Activated CD4-positive, alpha-beta T cell treated with anti-CD3 and anti-CD28 coated beads for 36 hours (primary cell): ENCODE measurements around the gene ASMTL. TPM values are rescaled to one million over a fixed set of nuclear protein-coding genes. Genes with fewer than 3 reads are reported as not detected.

Experiments
- ATAC-seq: fragments of 200-7000 bp; cut with Tn5 transposase; one replicate; pipeline ENCODE4 v1.10.0; 2021; ENCODE audit warnings: mild to moderate bottlenecking, moderate library complexity
- CTCF ChIA-PET: fragments of 350-600 bp; sonication (Branson Sonifier 250); formaldehyde crosslinking; loops from one replicate; lab custom pipeline; 2021; ENCODE audit warnings: antibody characterized with exemption; lab: Charles Lee
- POLR2A ChIA-PET: fragments of 350-600 bp; sonication (Branson Sonifier 250); formaldehyde crosslinking; loops from one replicate; lab custom pipeline; 2021; ENCODE audit warnings: antibody characterized with exemption, inconsistent platforms; lab: Charles Lee
- DNase-seq: peaks from one replicate; pipeline ENCODE4 v3.0.0-alpha.2; 2020
- H3K27ac Mint-ChIP-seq: one replicate; pipeline ENCODE4 v1.8.0; 2021; ENCODE audit warnings: mixed read lengths
- H3K27me3 Mint-ChIP-seq: one replicate; pipeline ENCODE4 v1.8.0; 2021; ENCODE audit warnings: mixed read lengths
- H3K36me3 Mint-ChIP-seq: one replicate; pipeline ENCODE4 v1.8.0; 2021; ENCODE audit warnings: low read depth, mixed read lengths
- H3K4me1 Mint-ChIP-seq: one replicate; pipeline ENCODE4 v1.8.0; 2021; ENCODE audit warnings: mixed read lengths
- H3K4me3 Mint-ChIP-seq: one replicate; pipeline ENCODE4 v1.8.0; 2021; ENCODE audit warnings: mild to moderate bottlenecking, moderate library complexity, mixed read lengths
- H3K9me3 Mint-ChIP-seq: one replicate; pipeline ENCODE4 v1.8.0; 2021; ENCODE audit warnings: low read depth, mixed read lengths
- intact Hi-C, 2 experiments: fragments of 100-400 bp; cut with DNase I in 1 of 2; cut with micrococcal nuclease in 1 of 2; formaldehyde crosslinking; loops; one replicate each; pipeline versions ENCODE4 v1.14.2 to v1.15.1; 2022 to 2024; cut with DNase I, micrococcal nuclease
- total RNA-seq, 2 experiments: library from RNA; stranded (reverse); gene quantifications; one replicate each; pipeline ENCODE4 v1.2.3, GENCODE V29; 2021

The ASMTL gene
- total RNA-seq, 2 experiments from 2014 or later: 33.9 to 38.3 TPM

DNA sequence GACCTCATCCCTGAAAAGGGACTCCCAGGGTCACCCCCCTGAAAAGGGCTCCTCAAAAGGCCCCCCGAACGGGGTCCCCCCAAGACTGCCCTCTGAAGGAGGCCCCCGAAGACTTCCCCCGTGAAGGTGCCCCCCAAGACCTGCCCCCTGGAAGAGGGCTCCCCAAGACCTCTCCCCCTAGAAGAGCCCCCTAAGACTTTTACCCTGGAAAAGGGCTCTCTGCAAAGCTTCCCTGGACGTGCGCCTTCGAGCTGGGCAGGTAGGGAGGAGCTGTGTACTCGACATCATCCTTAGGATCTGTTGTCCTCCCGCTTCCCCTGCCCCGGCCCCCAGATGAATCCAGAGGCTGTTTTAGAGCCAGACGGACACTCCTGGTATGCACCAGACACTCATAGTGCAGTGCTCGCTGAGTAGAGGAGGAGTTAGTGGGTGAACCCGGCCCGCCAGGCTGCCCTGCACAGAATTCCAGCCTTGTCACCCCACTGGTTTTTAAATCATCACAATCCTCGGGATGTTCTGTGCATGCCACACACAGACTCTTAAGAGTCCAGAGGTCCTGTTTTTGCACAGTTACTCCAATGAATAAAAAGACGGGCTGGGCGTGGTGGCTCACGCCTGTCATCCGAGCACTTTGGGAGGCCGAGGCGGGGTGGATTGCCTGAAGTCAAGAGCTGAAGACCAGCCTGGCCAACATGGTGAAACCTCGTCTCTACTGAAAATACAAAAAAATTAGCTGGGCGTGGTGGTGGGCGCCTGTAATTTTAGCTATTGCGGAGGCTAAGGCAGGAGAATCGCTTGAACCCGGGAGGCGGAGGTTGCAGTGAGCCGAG lies 55.1 kb downstream of the ASMTL start:
- Mint-ChIP-seq H3K4me3 (no peak overlapping the region), H3K4me1 (peaks cover 30% of the 10 kb centered on the region), H3K36me3 (peaks cover 23% of the 10 kb centered on the region), H3K9me3 (no peaks in the 10 kb centered on the region), H3K27me3 (no peaks in the 10 kb centered on the region), H3K27ac (no peak overlapping the region)
- DNase-seq (no peak), ATAC-seq (no peak)
- intact Hi-C loops: no loop called here
- CTCF ChIA-PET: no interaction called here
- POLR2A ChIA-PET: no interaction called here

DNA sequence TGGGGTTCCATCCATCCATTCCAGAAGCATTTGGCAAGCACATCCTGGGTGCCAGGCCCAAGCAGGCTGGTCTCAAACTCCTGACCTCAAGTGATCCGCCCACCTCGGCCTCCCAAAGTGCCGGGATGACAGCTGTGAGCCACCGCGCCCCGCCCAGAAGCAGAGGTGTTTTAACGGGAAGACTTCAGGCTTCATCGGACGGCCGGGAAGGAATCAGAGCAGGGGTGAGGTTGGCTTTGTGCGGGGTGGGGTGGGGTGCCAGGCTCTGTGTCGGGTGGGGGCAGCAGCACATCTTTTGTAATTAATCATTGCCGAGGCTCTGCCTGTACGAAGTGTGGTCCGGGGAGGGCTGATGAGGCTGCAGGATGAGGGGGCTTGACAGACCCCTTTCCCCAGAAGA lies 55.7 kb downstream of the ASMTL start:
- CTCF ChIA-PET: no interaction called here
- Mint-ChIP-seq H3K27me3 (no peaks in the 10 kb centered on the region), H3K9me3 (no peaks in the 10 kb centered on the region), H3K36me3 (peaks cover 23% of the 10 kb centered on the region), H3K27ac (no peak overlapping the region), H3K4me1 (peaks cover 30% of the 10 kb centered on the region), H3K4me3 (no peak overlapping the region)
- intact Hi-C loops: no loop called here
- DNase-seq (no peak), ATAC-seq (no peak)
- POLR2A ChIA-PET: no interaction called here

DNA sequence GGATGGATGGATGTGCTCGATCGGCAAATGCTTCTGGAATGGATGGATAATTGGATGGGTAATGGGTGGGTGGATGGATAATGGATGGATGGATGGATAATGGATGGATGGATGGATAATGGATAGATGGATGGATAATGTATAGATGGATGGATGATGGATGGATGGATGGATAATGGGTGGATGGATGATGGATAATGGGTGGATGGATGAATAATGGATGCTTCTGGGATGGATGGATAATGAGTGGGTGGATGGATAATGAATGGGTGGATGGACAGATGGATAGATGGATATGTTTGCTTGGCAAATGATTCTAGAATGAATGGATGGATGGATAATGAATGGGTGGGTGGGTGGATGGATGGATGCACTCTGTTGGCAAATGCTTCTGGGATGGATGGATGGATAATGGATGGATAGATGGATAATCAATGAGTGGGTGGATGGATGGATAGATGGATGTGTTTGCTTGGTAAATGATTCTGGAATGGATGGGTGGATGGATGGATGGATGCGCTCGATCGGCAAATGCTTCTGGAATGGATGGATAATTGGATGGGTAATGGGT lies 57.0 kb downstream of the ASMTL start:
- intact Hi-C loops: no loop called here
- peaks cover 34% of the 10 kb centered on the region for H3K4me1 Mint-ChIP-seq
- POLR2A ChIA-PET: no interaction called here
- no peak for DNase-seq
- H3K36me3 Mint-ChIP-seq: peaks cover 33% of the 10 kb centered on the region
- H3K27me3 Mint-ChIP-seq: no peaks in the 10 kb centered on the region
- H3K27ac Mint-ChIP-seq: no peak overlapping the region
- CTCF ChIA-PET: no interaction called here
- peak overlapping the region; percentile 8 for H3K4me3 Mint-ChIP-seq
- ATAC-seq: no peak
- no peaks in the 10 kb centered on the region for H3K9me3 Mint-ChIP-seq

DNA sequence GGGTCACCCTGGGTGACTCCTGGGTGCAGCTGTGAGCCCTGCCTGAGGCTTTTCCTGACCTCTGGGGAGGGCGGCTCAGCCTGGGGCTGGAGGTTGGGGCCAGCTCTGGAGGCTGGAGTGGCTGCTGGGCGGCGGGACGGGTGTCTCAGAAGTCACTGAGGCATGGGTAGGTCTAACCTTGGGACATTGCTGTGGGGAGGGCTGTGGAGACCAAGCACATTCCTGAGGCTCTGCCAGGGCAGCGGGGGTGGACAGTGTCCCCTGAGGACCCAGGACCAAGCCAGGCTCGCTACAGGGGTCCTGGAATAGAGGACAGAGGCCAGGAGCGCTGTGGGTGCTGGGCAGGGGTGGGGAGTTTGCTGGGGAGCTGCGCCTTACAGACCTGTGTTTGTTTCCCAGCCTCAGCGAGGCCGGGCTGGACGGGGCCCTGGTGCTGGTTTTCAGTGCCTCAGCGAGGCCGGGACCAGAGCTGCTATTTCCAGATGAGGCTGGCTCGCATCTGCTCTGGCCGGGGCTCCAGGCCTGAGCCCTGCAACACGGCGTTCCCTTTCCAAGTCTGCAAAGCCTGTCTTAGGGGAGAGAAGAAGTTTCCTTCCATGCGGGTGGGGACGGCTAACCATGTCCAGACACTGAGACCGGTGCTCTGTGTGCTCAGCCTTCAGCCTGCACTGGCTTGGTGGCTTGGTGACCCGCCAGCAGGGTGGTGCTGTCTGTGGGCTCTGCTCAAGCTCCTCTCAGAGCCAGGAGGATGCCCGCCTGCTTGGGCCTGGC lies 57.8 kb downstream of the ASMTL start:
- no peak for DNase-seq
- H3K9me3 Mint-ChIP-seq: no peaks in the 10 kb centered on the region
- peaks cover 36% of the 10 kb centered on the region for H3K4me1 Mint-ChIP-seq
- intact Hi-C loops: loop anchor here (5.0 kb wide), 3 partner anchors 148 to 1297 kb away; partner anchors contain the start of genes CD99 (in 1 of the 2) and PLCXD1 (in 1 of the 2)
- no peaks in the 10 kb centered on the region for H3K27me3 Mint-ChIP-seq
- ChIA-PET CTCF (no interaction called here), POLR2A (no interaction called here)
- ATAC-seq: no peak
- peak overlapping the region; percentile 45 for H3K27ac Mint-ChIP-seq
- peaks cover 40% of the 10 kb centered on the region for H3K36me3 Mint-ChIP-seq
- H3K4me3 Mint-ChIP-seq: peak overlapping the region; percentile 82

DNA sequence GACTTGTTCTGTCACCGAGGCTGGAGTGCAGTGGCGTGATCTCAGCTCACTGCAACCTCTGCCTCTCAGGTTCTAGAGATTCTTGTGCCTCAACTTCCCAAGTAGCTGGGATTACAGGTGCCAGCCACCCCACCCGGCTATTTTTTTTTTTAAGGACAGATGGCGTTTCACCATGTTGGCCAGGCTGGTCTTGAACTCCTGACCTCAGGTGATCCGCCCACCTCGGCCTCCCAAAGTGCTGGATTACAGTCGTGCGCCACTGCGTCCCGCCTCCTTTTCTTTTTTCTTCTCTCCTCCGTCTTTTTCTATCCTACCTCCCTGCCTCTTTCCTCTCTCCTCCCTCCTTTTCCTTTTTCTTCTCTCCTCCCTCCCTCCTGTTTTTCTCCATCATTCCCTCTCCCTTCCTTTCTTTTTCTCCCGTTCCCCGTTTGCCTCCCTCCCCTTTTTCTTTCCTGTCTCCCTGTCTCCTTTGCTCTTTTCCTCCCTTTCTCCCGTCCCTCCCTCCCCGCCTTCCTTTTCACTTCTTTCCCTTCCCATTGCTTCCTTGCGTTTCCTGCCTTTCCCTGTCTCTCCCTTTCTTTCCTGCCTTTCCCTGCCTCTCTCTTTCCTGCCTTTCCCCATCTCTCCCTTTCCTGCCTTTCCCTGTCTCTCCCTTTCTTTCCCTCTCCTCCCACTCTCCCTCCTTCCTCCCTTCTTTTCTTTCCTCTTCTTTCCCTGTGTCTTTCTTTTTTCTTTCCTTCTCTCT lies 58.7 kb downstream of the ASMTL start:
- H3K27ac Mint-ChIP-seq: peak overlapping the region; percentile 90
- intact Hi-C loops: loop anchor here (2.0 to 5.0 kb wide), 5 partner anchors 71 to 1298 kb away; partner anchors contain the start of genes CD99 (in 1 of the 2) and PLCXD1 (in 1 of the 2)
- H3K4me3 Mint-ChIP-seq: peak overlapping the region; percentile 82
- H3K9me3 Mint-ChIP-seq: no peaks in the 10 kb centered on the region
- peaks cover 48% of the 10 kb centered on the region for H3K36me3 Mint-ChIP-seq
- ATAC-seq (no peak), DNase-seq (no peak)
- peaks cover 42% of the 10 kb centered on the region for H3K4me1 Mint-ChIP-seq
- POLR2A ChIA-PET: no interaction called here
- no peaks in the 10 kb centered on the region for H3K27me3 Mint-ChIP-seq
- CTCF ChIA-PET: no interaction called here

DNA sequence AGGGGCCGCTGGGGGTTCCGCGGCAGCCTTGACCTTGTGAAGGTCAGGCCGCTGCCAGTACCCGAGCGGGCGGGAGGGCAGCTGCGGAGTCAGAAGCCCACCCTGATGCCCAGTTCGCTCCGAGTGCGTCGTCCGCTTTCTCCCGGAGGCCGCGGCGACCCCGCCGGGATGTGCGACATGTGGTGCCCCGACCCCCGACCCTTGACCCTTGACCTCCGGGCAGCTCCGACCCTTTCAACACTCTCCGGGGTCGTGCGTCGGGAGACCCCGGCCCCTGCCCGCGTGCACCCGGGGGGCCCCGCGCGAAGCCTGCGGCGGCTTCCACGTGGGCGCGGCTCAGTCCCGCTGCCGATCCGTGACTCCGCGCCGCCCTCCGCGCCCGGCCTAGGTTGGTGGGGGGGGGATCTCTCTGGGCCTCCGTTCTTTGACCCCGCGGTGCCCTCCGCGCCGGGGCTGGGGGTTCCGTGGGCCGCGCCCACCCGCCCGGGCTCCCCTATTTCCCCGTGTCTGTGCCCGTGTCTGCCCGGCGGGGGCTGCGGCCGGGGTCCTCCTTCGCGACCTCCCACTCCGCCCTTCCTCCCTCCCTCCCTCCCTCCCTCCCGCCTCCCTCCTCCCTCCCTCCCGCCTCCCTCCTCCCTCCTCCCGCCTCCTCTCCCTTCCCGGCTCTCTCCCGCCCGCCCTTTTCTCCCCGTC lies 60.2 kb downstream of the ASMTL start:
- ATAC-seq (peak; percentile 30), DNase-seq (peak; percentile 76)
- Mint-ChIP-seq H3K27ac (peak overlapping the region; percentile 92), H3K9me3 (no peaks in the 10 kb centered on the region), H3K4me1 (peaks cover 57% of the 10 kb centered on the region), H3K4me3 (peak overlapping the region; percentile 82), H3K27me3 (no peaks in the 10 kb centered on the region), H3K36me3 (peaks cover 57% of the 10 kb centered on the region)
- intact Hi-C loops: loop anchor here (1.0 to 5.0 kb wide), 13 partner anchors 61 to 1300 kb away; partner anchors contain the start of genes AKAP17A (in 1 of the 2), CD99 (in 1 of the 2), GTPBP6 (in 1 of the 2) and PLCXD1 (in 1 of the 2)
- ChIA-PET POLR2A (no interaction called here), CTCF (no interaction called here)

DNA sequence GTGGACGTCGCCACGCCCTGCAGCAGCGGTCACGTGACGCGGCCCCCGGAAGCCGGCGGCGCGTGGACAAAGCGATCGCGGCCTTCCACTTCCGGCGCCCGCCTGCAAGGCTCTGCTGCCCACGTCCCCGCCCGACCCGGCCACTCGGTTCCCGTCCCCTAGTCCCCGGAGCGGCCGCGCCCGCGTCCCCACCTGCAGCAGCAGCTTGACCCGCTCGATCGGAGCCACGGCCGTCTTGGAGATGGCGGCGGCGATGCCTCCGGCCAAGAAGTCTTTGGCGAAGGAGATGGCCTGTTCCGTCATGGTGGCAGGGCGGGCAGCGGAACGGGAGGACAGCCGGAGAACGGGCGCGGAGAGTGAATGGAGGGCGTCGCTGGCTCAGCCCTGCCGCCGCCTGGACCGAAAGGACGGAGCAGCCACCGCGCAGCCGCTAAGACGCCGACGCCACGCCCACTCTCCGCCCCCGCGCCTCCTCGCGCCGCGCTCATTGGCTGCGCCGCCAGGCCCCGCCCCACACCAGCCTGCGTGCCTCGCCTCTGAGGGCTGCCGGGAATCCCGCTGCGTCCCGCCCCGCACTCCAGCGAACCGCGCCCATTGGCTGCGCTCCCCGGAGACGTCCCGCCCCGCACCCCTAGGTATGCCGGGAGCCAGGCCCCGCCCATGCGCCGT lies 60.9 kb downstream of the ASMTL start, which contains the start of gene SLC25A6:
TSS of gene SLC25A6 (minus strand) at position 407 of the 669 bp plus-strand sequence. CDS start at position 303, 104 bp downstream.
- POLR2A ChIA-PET: no interaction called here
- CTCF ChIA-PET: no interaction called here
- Mint-ChIP-seq H3K27me3 (no peaks in the 10 kb centered on the region), H3K36me3 (peaks cover 63% of the 10 kb centered on the region), H3K4me3 (peak within 1 kb of the TSS; percentile 82), H3K9me3 (no peaks in the 10 kb centered on the region), H3K27ac (peak within 1 kb of the TSS; percentile 92), H3K4me1 (peaks cover 58% of the 10 kb centered on the region)
- DNase-seq (peak; percentile 100), ATAC-seq (peak; percentile 98)
- intact Hi-C loops: loop anchor here (1.0 to 5.0 kb wide), 13 partner anchors 61 to 1300 kb away; partner anchors contain the start of genes AKAP17A (in 1 of the 2), CD99 (in 1 of the 2), GTPBP6 (in 1 of the 2) and PLCXD1 (in 1 of the 2)

DNA sequence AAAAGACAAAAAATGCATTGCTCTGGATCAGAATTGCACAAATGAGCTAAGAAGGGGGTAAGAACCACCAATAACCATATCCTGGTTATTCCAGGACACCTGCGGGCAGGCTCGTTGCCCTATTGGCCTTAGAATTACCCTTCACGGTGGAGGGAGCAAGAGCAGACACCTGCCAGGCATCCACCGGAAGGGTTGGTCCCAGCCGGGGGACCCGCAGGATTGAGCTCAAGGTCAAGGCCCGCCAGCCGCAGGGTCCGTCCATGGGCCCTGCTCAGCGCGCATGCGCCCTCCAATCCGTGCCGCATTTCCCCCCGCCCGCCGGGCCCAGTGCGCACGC lies 61.4 kb downstream of the ASMTL start:
- ATAC-seq (no peak), DNase-seq (no peak)
- peak overlapping the region; percentile 92 for H3K27ac Mint-ChIP-seq
- no peaks in the 10 kb centered on the region for H3K9me3 Mint-ChIP-seq
- peaks cover 64% of the 10 kb centered on the region for H3K36me3 Mint-ChIP-seq
- peaks cover 58% of the 10 kb centered on the region for H3K4me1 Mint-ChIP-seq
- intact Hi-C loops: loop anchor here (5.0 kb wide), 3 partner anchors 144 to 1301 kb away; partner anchors contain the start of genes CD99 (in 1 of the 2) and PLCXD1 (in 1 of the 2)
- POLR2A ChIA-PET: no interaction called here
- H3K27me3 Mint-ChIP-seq: no peaks in the 10 kb centered on the region
- CTCF ChIA-PET: no interaction called here
- peak overlapping the region; percentile 82 for H3K4me3 Mint-ChIP-seq

DNA sequence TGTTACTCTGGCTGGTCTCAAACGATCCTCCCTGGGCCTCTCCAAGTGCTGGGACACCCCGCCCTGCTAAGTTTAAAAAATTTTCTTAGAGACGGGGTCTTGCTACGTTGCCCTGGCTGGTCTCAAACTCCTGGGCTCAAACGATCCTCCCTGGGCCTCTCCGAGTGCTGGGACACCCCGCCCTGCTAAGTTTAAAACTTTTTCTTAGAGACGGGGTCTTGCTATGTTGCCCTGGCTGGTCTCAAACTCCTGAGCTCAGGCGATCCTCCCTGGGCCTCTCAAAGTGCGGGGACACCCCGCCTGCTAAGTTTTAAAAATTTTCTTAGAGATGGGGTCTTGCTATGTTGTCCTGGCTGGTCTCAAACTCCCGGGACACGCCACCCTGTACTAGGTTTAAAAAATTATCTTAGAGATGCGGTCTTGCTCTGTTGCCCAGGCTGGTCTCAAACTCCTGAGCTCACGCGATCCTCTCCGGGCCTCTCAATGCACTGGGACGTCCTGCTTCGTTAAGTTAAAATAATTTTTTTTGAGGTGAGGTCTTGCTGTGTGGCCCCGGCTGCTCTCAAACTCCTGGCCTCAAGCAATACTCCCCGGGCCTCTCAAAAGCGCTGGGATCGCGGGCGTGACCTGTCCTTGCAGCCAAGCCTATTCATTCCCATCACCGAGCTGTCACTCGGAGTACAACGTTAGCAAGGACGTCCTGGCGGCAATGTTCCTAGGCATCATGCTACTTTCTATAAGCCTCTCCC lies 61.9 kb downstream of the ASMTL start:
- H3K36me3 Mint-ChIP-seq: peaks cover 64% of the 10 kb centered on the region
- H3K9me3 Mint-ChIP-seq: no peaks in the 10 kb centered on the region
- POLR2A ChIA-PET: no interaction called here
- H3K4me3 Mint-ChIP-seq: peak overlapping the region; percentile 82
- CTCF ChIA-PET: no interaction called here
- ATAC-seq (no peak), DNase-seq (no peak)
- intact Hi-C loops: loop anchor here (5.0 kb wide), 3 partner anchors 143 to 1302 kb away; partner anchors contain the start of genes CD99 (in 1 of the 2) and PLCXD1 (in 1 of the 2)
- H3K27ac Mint-ChIP-seq: peak overlapping the region; percentile 92
- peaks cover 54% of the 10 kb centered on the region for H3K4me1 Mint-ChIP-seq
- H3K27me3 Mint-ChIP-seq: no peaks in the 10 kb centered on the region
